Nephron progenitor cell (in vitro differentiated cells): Measurements from ENCODE around the gene SRRM1.

Experiments
- DNase-seq: peaks from one replicate; pipeline ENCODE4 v3.0.0; 2021
- H3K27ac Mint-ChIP-seq: 2 replicates; pipeline ENCODE4 v1.8.0; 2021; ENCODE audit warnings: mild to moderate bottlenecking, moderate library complexity, mixed read lengths
- H3K27me3 Mint-ChIP-seq: 2 replicates; pipeline ENCODE4 v1.8.0; 2021; ENCODE audit warnings: mild to moderate bottlenecking, low read depth, mixed read lengths; ENCODE audit not compliant: poor library complexity
- H3K36me3 Mint-ChIP-seq: 2 replicates; pipeline ENCODE4 v1.8.0; 2021; ENCODE audit warnings: low read depth, mixed read lengths
- H3K4me1 Mint-ChIP-seq: 2 replicates; pipeline ENCODE4 v1.8.0; 2021; ENCODE audit warnings: mixed read lengths
- H3K4me3 Mint-ChIP-seq: 2 replicates; pipeline ENCODE4 v1.8.0; 2021; ENCODE audit warnings: mild to moderate bottlenecking, moderate library complexity, mixed read lengths
- H3K9me3 Mint-ChIP-seq: 2 replicates; pipeline ENCODE4 v1.8.0; 2021; ENCODE audit warnings: mild to moderate bottlenecking, moderate library complexity, mixed read lengths
- CTCF ChIP-seq: fragments of 200-600 bp; sonication (generic); IDR thresholded peaks from 2 replicates; pipeline ENCODE4 v1.5.0; 2021; ENCODE audit warnings: antibody characterized with exemption

Gene SRRM1

GRCh38 chr1:24605534-24606295 lies 37.4 kb upstream of the SRRM1 start:
- Mint-ChIP-seq H3K9me3 (no peaks in the 10 kb centered on the region), H3K27ac (no peak overlapping the region), H3K4me1 (no peaks in the 10 kb centered on the region), H3K4me3 (no peak overlapping the region), H3K27me3 (peaks cover 26% of the 10 kb centered on the region), H3K36me3 (no peaks in the 10 kb centered on the region)
- TF ChIP-seq CTCF: no peak
- no peak for DNase-seq

GRCh38 chr1:24606296-24606605 lies 36.9 kb upstream of the SRRM1 start:
- peaks cover 30% of the 10 kb centered on the region for H3K27me3 Mint-ChIP-seq
- no peak for TF ChIP-seq CTCF
- H3K36me3 Mint-ChIP-seq: no peaks in the 10 kb centered on the region
- H3K9me3 Mint-ChIP-seq: no peaks in the 10 kb centered on the region
- no peak for DNase-seq
- no peaks in the 10 kb centered on the region for H3K4me1 Mint-ChIP-seq
- no peak overlapping the region for H3K27ac Mint-ChIP-seq
- H3K4me3 Mint-ChIP-seq: no peak overlapping the region

- Mint-ChIP-seq H3K27me3 (peaks cover 33% of the 10 kb centered on the region), H3K9me3 (no peaks in the 10 kb centered on the region), H3K4me1 (no peaks in the 10 kb centered on the region), H3K27ac (no peak overlapping the region), H3K36me3 (no peaks in the 10 kb centered on the region), H3K4me3 (no peak overlapping the region)
- no peak for DNase-seq
- TF ChIP-seq CTCF: no peak
Measured at GRCh38 chr1:24606621-24607020, 36.5 kb upstream of the SRRM1 start.

GRCh38 chr1:24609949-24610517 lies 33.1 kb upstream of the SRRM1 start:
- Mint-ChIP-seq H3K4me3 (no peak overlapping the region), H3K4me1 (no peaks in the 10 kb centered on the region), H3K27me3 (peaks cover 45% of the 10 kb centered on the region), H3K9me3 (no peaks in the 10 kb centered on the region), H3K36me3 (no peaks in the 10 kb centered on the region), H3K27ac (no peak overlapping the region)
- TF ChIP-seq CTCF: no peak
- DNase-seq: no peak

- no peak overlapping the region for H3K4me3 Mint-ChIP-seq
- peaks cover 15% of the 10 kb centered on the region for H3K27me3 Mint-ChIP-seq
- H3K4me1 Mint-ChIP-seq: peaks cover 21% of the 10 kb centered on the region
- no peak overlapping the region for H3K27ac Mint-ChIP-seq
- TF ChIP-seq CTCF: no peak
- H3K9me3 Mint-ChIP-seq: no peaks in the 10 kb centered on the region
- no peaks in the 10 kb centered on the region for H3K36me3 Mint-ChIP-seq
- no peak for DNase-seq
Measured at GRCh38 chr1:24619376-24619775, 23.7 kb upstream of the SRRM1 start.

- H3K36me3 Mint-ChIP-seq: no peaks in the 10 kb centered on the region
- DNase-seq: no peak
- peaks cover 21% of the 10 kb centered on the region for H3K4me1 Mint-ChIP-seq
- no peak for TF ChIP-seq CTCF
- no peak overlapping the region for H3K4me3 Mint-ChIP-seq
- peaks cover 14% of the 10 kb centered on the region for H3K27me3 Mint-ChIP-seq
- no peak overlapping the region for H3K27ac Mint-ChIP-seq
- peaks cover 5% of the 10 kb centered on the region for H3K9me3 Mint-ChIP-seq
Measured at GRCh38 chr1:24620678-24621077, 22.4 kb upstream of the SRRM1 start.
